Measurements from ENCODE around the gene ENTHD1.
"Not testable (repeated sequence)": the region's sequence is repeated elsewhere in the genome, so short reads cannot be mapped to it uniquely, and the experiment has no call there.

ENTHD1 gene

GRCh38 chr22:39895682-39896081, 2.1 kb upstream of the ENTHD1 start:
- ChIA-PET POLR2A (interaction anchor here (0.8 kb wide), 1 partner anchor 115 kb away, joined by 4 read pairs; no protein-coding TSS in a partner anchor), CTCF (interaction anchor here (2.3 kb wide), 1 partner anchor 129 kb away, joined by 10 read pairs; no protein-coding TSS in a partner anchor)
- DNase-seq = no peak
- peaks cover 6 to 33% (median 14%) of the 10 kb centered on the region in 4 experiments for H3K4me1 ChIP-seq (ENCODE audit: control extremely low read depth in 1 of 4, control insufficient read depth in 4 of 4, insufficient read depth in 4 of 4, low read length in 3 of 4)
- H3K36me3 ChIP-seq (ENCODE audit: control insufficient read depth in 4 of 4, insufficient read depth in 4 of 4, low read length in 3 of 4) = no peaks in the 10 kb centered on the region
- H3K27me3 ChIP-seq (replicated peaks in 2 of 5; ENCODE audit: control insufficient read depth in 4 of 5, insufficient read depth in 5 of 5, low read length in 4 of 5) = no peaks in the 10 kb centered on the region
- H3K4me3 ChIP-seq (ENCODE audit: control insufficient read depth in 1 of 7, extremely low read depth in 1 of 7, insufficient read depth in 4 of 7, low read depth in 2 of 7, low read length in 6 of 7) = no peak overlapping the region
- no peaks in the 10 kb centered on the region for H3K9me3 ChIP-seq (ENCODE audit: control extremely low read depth in 1 of 5, control insufficient read depth in 4 of 5, insufficient read depth in 2 of 5, low read depth in 1 of 5, low read length in 4 of 5)
- no peak overlapping the region for H3K27ac ChIP-seq (ENCODE audit: insufficient read depth in 1 of 2, low read depth in 1 of 2, low read length in 2 of 2, poor library complexity in 1 of 2, severe bottlenecking in 2 of 2)
- 71% methylated on average over 1 of the region's 1 CpG for whole genome bisulfite sequencing (ENCODE audit: insufficient coverage)

GRCh38 chr22:39894554-39895092, 1.1 kb upstream of the ENTHD1 start:
- CTCF ChIA-PET = interaction anchor here (2.3 kb wide), 1 partner anchor 130 kb away, joined by 10 read pairs; no protein-coding TSS in a partner anchor

GRCh38 chr22:39889924-39890323, 3.6 kb downstream of the ENTHD1 start:
- H3K4me3 ChIP-seq (ENCODE audit: control insufficient read depth in 1 of 7, extremely low read depth in 1 of 7, insufficient read depth in 4 of 7, low read depth in 2 of 7, low read length in 6 of 7); H3K27ac ChIP-seq (ENCODE audit: insufficient read depth in 1 of 2, low read depth in 1 of 2, low read length in 2 of 2, poor library complexity in 1 of 2, severe bottlenecking in 2 of 2); H3K9me3 ChIP-seq (ENCODE audit: control extremely low read depth in 1 of 5, control insufficient read depth in 4 of 5, insufficient read depth in 2 of 5, low read depth in 1 of 5, low read length in 4 of 5); CTCF ChIA-PET; H3K4me1 ChIP-seq (ENCODE audit: control extremely low read depth in 1 of 4, control insufficient read depth in 4 of 4, insufficient read depth in 4 of 4, low read length in 3 of 4); H3K36me3 ChIP-seq (ENCODE audit: control insufficient read depth in 4 of 4, insufficient read depth in 4 of 4, low read length in 3 of 4); H3K27me3 ChIP-seq (replicated peaks in 2 of 5; ENCODE audit: control insufficient read depth in 4 of 5, insufficient read depth in 5 of 5, low read length in 4 of 5); DNase-seq; POLR2A ChIA-PET: not testable (repeated sequence)
- no CpG with 5 or more reads among the region's 3 CpGs for WGBS (ENCODE audit: insufficient coverage)

More at GRCh38 chr22:39894554-39895092, 1.1 kb upstream of the ENTHD1 start:
- no peak for DNase-seq
- Histone ChIP-seq H3K4me3 (ENCODE audit: control insufficient read depth in 1 of 7, extremely low read depth in 1 of 7, insufficient read depth in 4 of 7, low read depth in 2 of 7, low read length in 6 of 7) (no peak overlapping the region), H3K9me3 (ENCODE audit: control extremely low read depth in 1 of 5, control insufficient read depth in 4 of 5, insufficient read depth in 2 of 5, low read depth in 1 of 5, low read length in 4 of 5) (no peaks in the 10 kb centered on the region), H3K4me1 (ENCODE audit: control extremely low read depth in 1 of 4, control insufficient read depth in 4 of 4, insufficient read depth in 4 of 4, low read length in 3 of 4) (peaks cover 0 to 23% (median 6%) of the 10 kb centered on the region in 4 experiments), H3K27ac (ENCODE audit: insufficient read depth in 1 of 2, low read depth in 1 of 2, low read length in 2 of 2, poor library complexity in 1 of 2, severe bottlenecking in 2 of 2) (no peak overlapping the region), H3K27me3 (replicated peaks in 2 of 5; ENCODE audit: control insufficient read depth in 4 of 5, insufficient read depth in 5 of 5, low read length in 4 of 5) (no peaks in the 10 kb centered on the region), H3K36me3 (ENCODE audit: control insufficient read depth in 4 of 4, insufficient read depth in 4 of 4, low read length in 3 of 4) (no peaks in the 10 kb centered on the region)
- POLR2A ChIA-PET = no interaction called here
- 96% methylated on average over 3 of the region's 7 CpGs for WGBS (ENCODE audit: insufficient coverage)

GRCh38 chr22:39883057-39883456, 10.5 kb downstream of the ENTHD1 start:
- H3K4me3 ChIP-seq (ENCODE audit: control insufficient read depth in 1 of 7, extremely low read depth in 1 of 7, insufficient read depth in 4 of 7, low read depth in 2 of 7, low read length in 6 of 7) = no peak overlapping the region
- no peaks in the 10 kb centered on the region for H3K9me3 ChIP-seq (ENCODE audit: control extremely low read depth in 1 of 5, control insufficient read depth in 4 of 5, insufficient read depth in 2 of 5, low read depth in 1 of 5, low read length in 4 of 5)
- no peaks in the 10 kb centered on the region for H3K4me1 ChIP-seq (ENCODE audit: control extremely low read depth in 1 of 4, control insufficient read depth in 4 of 4, insufficient read depth in 4 of 4, low read length in 3 of 4)
- H3K27me3 ChIP-seq (replicated peaks in 2 of 5; ENCODE audit: control insufficient read depth in 4 of 5, insufficient read depth in 5 of 5, low read length in 4 of 5) = peaks cover 0 to 4% (median 0%) of the 10 kb centered on the region in 5 experiments
- CTCF ChIA-PET = no interaction called here
- H3K27ac ChIP-seq (ENCODE audit: insufficient read depth in 1 of 2, low read depth in 1 of 2, low read length in 2 of 2, poor library complexity in 1 of 2, severe bottlenecking in 2 of 2) = no peak overlapping the region
- H3K36me3 ChIP-seq (ENCODE audit: control insufficient read depth in 4 of 4, insufficient read depth in 4 of 4, low read length in 3 of 4) = no peaks in the 10 kb centered on the region
- POLR2A ChIA-PET = no interaction called here
- WGBS (ENCODE audit: insufficient coverage) = 86% methylated on average over 1 of the region's 1 CpG
- no peak for DNase-seq

GRCh38 chr22:39880722-39881121, 12.8 kb downstream of the ENTHD1 start:
- no peak for DNase-seq
- ChIA-PET POLR2A (no interaction called here), CTCF (no interaction called here)
- no peak overlapping the region for H3K27ac ChIP-seq (ENCODE audit: insufficient read depth in 1 of 2, low read depth in 1 of 2, low read length in 2 of 2, poor library complexity in 1 of 2, severe bottlenecking in 2 of 2)
- H3K9me3 ChIP-seq (ENCODE audit: control extremely low read depth in 1 of 5, control insufficient read depth in 4 of 5, insufficient read depth in 2 of 5, low read depth in 1 of 5, low read length in 4 of 5) = no peaks in the 10 kb centered on the region
- no peaks in the 10 kb centered on the region for H3K4me1 ChIP-seq (ENCODE audit: control extremely low read depth in 1 of 4, control insufficient read depth in 4 of 4, insufficient read depth in 4 of 4, low read length in 3 of 4)
- no peak overlapping the region for H3K4me3 ChIP-seq (ENCODE audit: control insufficient read depth in 1 of 7, extremely low read depth in 1 of 7, insufficient read depth in 4 of 7, low read depth in 2 of 7, low read length in 6 of 7)
- H3K36me3 ChIP-seq (ENCODE audit: control insufficient read depth in 4 of 4, insufficient read depth in 4 of 4, low read length in 3 of 4) = no peaks in the 10 kb centered on the region
- peaks cover 0 to 4% (median 0%) of the 10 kb centered on the region in 5 experiments for H3K27me3 ChIP-seq (replicated peaks in 2 of 5; ENCODE audit: control insufficient read depth in 4 of 5, insufficient read depth in 5 of 5, low read length in 4 of 5)

- no peaks in the 10 kb centered on the region for H3K9me3 ChIP-seq (ENCODE audit: control extremely low read depth in 1 of 5, control insufficient read depth in 4 of 5, insufficient read depth in 2 of 5, low read depth in 1 of 5, low read length in 4 of 5)
- H3K36me3 ChIP-seq (ENCODE audit: control insufficient read depth in 4 of 4, insufficient read depth in 4 of 4, low read length in 3 of 4) = no peaks in the 10 kb centered on the region
- 85% methylated on average over 5 of the region's 6 CpGs for WGBS (ENCODE audit: insufficient coverage)
- no peaks in the 10 kb centered on the region for H3K4me1 ChIP-seq (ENCODE audit: control extremely low read depth in 1 of 4, control insufficient read depth in 4 of 4, insufficient read depth in 4 of 4, low read length in 3 of 4)
- H3K27me3 ChIP-seq (replicated peaks in 2 of 5; ENCODE audit: control insufficient read depth in 4 of 5, insufficient read depth in 5 of 5, low read length in 4 of 5) = peaks cover 0 to 2% (median 0%) of the 10 kb centered on the region in 5 experiments
- ChIA-PET POLR2A (no interaction called here), CTCF (no interaction called here)
- no peak for DNase-seq
- H3K4me3 ChIP-seq (ENCODE audit: control insufficient read depth in 1 of 7, extremely low read depth in 1 of 7, insufficient read depth in 4 of 7, low read depth in 2 of 7, low read length in 6 of 7) = no peak overlapping the region
- no peak overlapping the region for H3K27ac ChIP-seq (ENCODE audit: insufficient read depth in 1 of 2, low read depth in 1 of 2, low read length in 2 of 2, poor library complexity in 1 of 2, severe bottlenecking in 2 of 2)
Measured at GRCh38 chr22:39877079-39877845, 16.3 kb downstream of the ENTHD1 start.

GRCh38 chr22:39875176-39875885, 18.2 kb downstream of the ENTHD1 start:
- H3K9me3 ChIP-seq (ENCODE audit: control extremely low read depth in 1 of 5, control insufficient read depth in 4 of 5, insufficient read depth in 2 of 5, low read depth in 1 of 5, low read length in 4 of 5); H3K27me3 ChIP-seq (replicated peaks in 2 of 5; ENCODE audit: control insufficient read depth in 4 of 5, insufficient read depth in 5 of 5, low read length in 4 of 5); POLR2A ChIA-PET; H3K4me1 ChIP-seq (ENCODE audit: control extremely low read depth in 1 of 4, control insufficient read depth in 4 of 4, insufficient read depth in 4 of 4, low read length in 3 of 4); H3K36me3 ChIP-seq (ENCODE audit: control insufficient read depth in 4 of 4, insufficient read depth in 4 of 4, low read length in 3 of 4); H3K27ac ChIP-seq (ENCODE audit: insufficient read depth in 1 of 2, low read depth in 1 of 2, low read length in 2 of 2, poor library complexity in 1 of 2, severe bottlenecking in 2 of 2); CTCF ChIA-PET; H3K4me3 ChIP-seq (ENCODE audit: control insufficient read depth in 1 of 7, extremely low read depth in 1 of 7, insufficient read depth in 4 of 7, low read depth in 2 of 7, low read length in 6 of 7): not testable (repeated sequence)
- peak in 1 of 3 donors; percentile 12 for DNase-seq
- WGBS (ENCODE audit: insufficient coverage) = 93% methylated on average over 7 of the region's 42 CpGs
